Thyroid gland (tissue), 4 donors: ENCODE measurements around the gene CCDC71L.
"Not testable (repeated sequence)": the region's sequence is repeated elsewhere in the genome, so short reads cannot be mapped to it uniquely, and the experiment has no call there.

Experiments used
- POLR2A ChIP-seq, 2 donors: fragments of 450-650 bp; IDR thresholded peaks; one replicate each; pipeline ENCODE4 v1.6.1; 2017; ENCODE audit warnings: antibody characterized with exemption in 2 of 2, mild to moderate bottlenecking in 2 of 2, moderate library complexity in 1 of 2
- TF ChIP-seq, protein P1 (sequence below), 6 experiments: fragments of 200-600 bp in 3 of 6; fragments of 450-650 bp in 3 of 6; sonication (generic) in 3 of 6; IDR thresholded peaks; one replicate each; pipeline ENCODE4 v1.5.1; 2016 to 2019; ENCODE audit warnings: antibody characterized with exemption in 6 of 6, mild to moderate bottlenecking in 2 of 6, inconsistent platforms in 1 of 6, moderate library complexity in 1 of 6

DNA sequence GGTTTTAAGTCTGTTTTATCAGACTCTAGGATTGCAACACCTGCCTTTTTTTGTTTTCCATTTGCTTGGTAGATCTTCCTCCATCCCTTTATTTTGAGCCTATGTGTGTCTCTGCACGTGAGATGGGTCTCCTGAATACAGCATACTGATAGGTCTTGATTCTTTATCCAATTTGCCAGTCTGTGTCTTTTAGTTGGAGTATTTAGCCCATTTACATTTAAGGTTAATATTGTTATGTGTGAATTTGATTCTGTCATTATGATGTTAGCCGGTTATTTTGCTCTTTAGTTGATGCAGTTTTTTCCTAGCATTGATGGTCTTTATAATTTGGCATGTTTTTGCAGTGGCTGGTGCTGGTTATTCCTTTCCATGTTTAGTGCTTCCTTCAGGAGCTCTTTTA lies 27.2 kb upstream of the CCDC71L start:
- TF ChIP-seq, protein P1, sequence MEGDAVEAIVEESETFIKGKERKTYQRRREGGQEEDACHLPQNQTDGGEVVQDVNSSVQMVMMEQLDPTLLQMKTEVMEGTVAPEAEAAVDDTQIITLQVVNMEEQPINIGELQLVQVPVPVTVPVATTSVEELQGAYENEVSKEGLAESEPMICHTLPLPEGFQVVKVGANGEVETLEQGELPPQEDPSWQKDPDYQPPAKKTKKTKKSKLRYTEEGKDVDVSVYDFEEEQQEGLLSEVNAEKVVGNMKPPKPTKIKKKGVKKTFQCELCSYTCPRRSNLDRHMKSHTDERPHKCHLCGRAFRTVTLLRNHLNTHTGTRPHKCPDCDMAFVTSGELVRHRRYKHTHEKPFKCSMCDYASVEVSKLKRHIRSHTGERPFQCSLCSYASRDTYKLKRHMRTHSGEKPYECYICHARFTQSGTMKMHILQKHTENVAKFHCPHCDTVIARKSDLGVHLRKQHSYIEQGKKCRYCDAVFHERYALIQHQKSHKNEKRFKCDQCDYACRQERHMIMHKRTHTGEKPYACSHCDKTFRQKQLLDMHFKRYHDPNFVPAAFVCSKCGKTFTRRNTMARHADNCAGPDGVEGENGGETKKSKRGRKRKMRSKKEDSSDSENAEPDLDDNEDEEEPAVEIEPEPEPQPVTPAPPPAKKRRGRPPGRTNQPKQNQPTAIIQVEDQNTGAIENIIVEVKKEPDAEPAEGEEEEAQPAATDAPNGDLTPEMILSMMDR (IDR thresholded peaks at IDR 0.05) = not testable (repeated sequence)
- TF ChIP-seq POLR2A (IDR thresholded peaks at IDR 0.05) = not testable (repeated sequence)
